Activated naive CD4-positive, alpha-beta T cell treated with anti-CD3 and anti-CD28 coated beads, Interleukin-2, amount 10 ng/mL, durations not matched to agents 7 days and 5 days (primary cell): ENCODE data around the gene HEYL.
"Not testable (repeated sequence)": the region's sequence is repeated elsewhere in the genome, so short reads cannot be mapped to it uniquely, and the experiment has no call there.

Experiments used
- CTCF ChIA-PET: fragments of 350-600 bp; sonication (Branson Sonifier 250); formaldehyde crosslinking; loops from one replicate; lab custom pipeline; 2021; ENCODE audit warnings: antibody characterized with exemption; lab: Charles Lee
- DNase-seq: peaks from one replicate; pipeline ENCODE4 v3.0.0-alpha.2; 2020
- H3K27ac Mint-ChIP-seq: one replicate; pipeline ENCODE4 v1.8.0; 2021; ENCODE audit warnings: mild to moderate bottlenecking, moderate library complexity, mixed read lengths
- H3K27me3 Mint-ChIP-seq: one replicate; pipeline ENCODE4 v1.8.0; 2021; ENCODE audit warnings: mild to moderate bottlenecking, mixed read lengths
- H3K36me3 Mint-ChIP-seq: one replicate; pipeline ENCODE4 v1.8.0; 2021; ENCODE audit warnings: mixed read lengths
- H3K4me1 Mint-ChIP-seq: one replicate; pipeline ENCODE4 v1.8.0; 2021; ENCODE audit warnings: mixed read lengths
- H3K4me3 Mint-ChIP-seq: one replicate; pipeline ENCODE4 v1.8.0; 2021; ENCODE audit warnings: mild to moderate bottlenecking, moderate library complexity, mixed read lengths
- H3K9me3 Mint-ChIP-seq: one replicate; pipeline ENCODE4 v1.8.0; 2021; ENCODE audit warnings: mixed read lengths

The HEYL gene

DNA sequence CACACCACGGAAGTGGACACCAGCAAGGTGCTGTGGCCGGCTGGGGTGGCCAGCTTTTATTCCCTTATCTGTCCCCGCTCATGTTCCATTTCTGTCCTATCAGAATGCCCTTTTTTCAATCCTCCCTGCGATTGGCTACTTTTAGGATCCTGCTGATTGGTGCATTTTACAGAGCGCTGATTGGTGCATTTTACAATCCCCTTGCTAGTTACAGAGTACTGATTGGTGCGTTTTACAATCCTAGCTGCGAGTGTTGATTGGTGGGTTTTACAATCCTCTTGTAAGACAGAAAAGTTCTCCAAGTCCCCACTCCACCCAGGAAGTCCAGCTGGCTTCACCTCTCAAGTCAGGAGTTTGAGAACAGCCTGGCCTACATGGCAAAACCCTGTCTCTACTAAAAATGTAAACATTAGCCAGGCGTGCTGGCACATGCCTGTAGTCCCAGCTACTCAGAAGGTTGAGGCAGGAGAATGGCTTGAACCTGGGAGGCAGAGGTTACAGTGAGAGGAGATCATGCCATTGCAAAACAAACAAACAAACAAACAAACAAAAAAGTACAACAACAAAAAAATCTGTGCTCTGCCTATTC lies 37.7 kb downstream of the HEYL start:
- not testable (repeated sequence) for H3K27ac Mint-ChIP-seq, H3K4me1 Mint-ChIP-seq, H3K27me3 Mint-ChIP-seq, H3K4me3 Mint-ChIP-seq, H3K9me3 Mint-ChIP-seq, DNase-seq, H3K36me3 Mint-ChIP-seq
- CTCF ChIA-PET: interaction anchor here (1.0 to 1.4 kb wide), 2 partner anchors 57 to 119 kb away, joined by 3 read pairs; no protein-coding TSS in a partner anchor

DNA sequence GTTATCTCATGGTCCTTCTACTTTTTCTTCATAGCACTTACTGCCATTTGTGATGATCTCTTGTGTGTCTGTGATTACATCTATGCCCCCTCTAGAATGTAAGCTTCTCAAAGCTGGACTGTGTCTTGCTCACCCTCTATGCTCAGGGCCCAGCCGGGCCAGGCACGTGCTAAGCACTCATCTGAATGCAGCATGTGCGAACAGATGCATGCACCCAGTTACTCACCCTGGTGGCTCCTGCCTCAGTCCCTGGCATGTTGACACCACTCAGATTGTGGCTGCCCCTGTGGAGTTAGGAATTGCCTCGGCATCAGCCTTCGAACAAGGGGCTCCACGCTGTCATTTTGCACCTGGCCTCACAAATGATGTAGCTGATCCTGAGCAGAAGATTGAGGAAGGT lies 43.3 kb downstream of the HEYL start:
- no peaks in the 10 kb centered on the region for H3K9me3 Mint-ChIP-seq
- H3K27me3 Mint-ChIP-seq: peaks cover 28% of the 10 kb centered on the region
- H3K4me3 Mint-ChIP-seq: no peak overlapping the region
- CTCF ChIA-PET: interaction anchor here (1.8 to 3.2 kb wide), 2 partner anchors 9 to 62 kb away, joined by 4 to 16 read pairs; no protein-coding TSS in a partner anchor
- no peaks in the 10 kb centered on the region for H3K36me3 Mint-ChIP-seq
- no peak for DNase-seq
- H3K27ac Mint-ChIP-seq: no peak overlapping the region
- no peaks in the 10 kb centered on the region for H3K4me1 Mint-ChIP-seq

DNA sequence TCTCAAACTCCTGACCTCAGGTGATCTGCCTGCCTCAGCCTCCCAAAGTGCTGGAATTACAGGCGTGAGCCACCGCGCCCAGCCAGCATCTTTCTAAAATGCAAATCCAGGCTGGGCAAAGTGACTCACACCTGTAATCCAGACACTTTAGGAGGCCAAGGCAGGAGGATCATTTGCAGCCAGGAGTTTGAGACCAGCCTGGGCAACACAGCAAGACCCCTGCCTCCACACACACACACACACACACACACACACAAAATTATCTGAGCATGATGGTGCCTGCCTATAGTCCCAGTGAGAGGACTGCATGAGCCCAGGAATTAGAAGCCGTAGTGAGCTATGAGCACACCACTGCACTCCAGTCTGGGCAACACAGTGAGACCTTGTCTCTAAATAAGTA lies 46.1 kb downstream of the HEYL start:
- Mint-ChIP-seq H3K9me3 (no peaks in the 10 kb centered on the region), H3K4me1 (peaks cover 3% of the 10 kb centered on the region), H3K27me3 (peaks cover 32% of the 10 kb centered on the region), H3K27ac (no peak overlapping the region), H3K36me3 (no peaks in the 10 kb centered on the region), H3K4me3 (no peak overlapping the region)
- CTCF ChIA-PET: no interaction called here
- DNase-seq: no peak

DNA sequence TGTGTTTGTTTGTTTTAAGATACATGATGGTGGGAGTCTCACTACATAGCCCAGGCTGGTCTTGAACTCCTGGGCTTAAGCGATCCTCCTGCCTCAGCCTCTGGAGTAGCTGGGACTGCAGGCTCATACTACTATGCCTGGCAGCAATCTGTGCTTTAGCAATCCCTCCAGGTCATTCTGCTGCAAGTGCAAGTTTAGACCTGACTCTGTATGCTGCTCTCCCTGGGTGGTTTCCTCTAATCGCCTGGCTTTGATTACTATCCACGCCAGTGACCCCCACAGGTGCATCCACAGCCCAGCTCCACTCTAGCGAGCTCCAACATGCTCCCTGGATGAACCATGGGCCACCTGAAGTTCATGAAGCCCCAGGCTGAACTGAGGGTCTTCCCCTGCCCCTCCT lies 47.4 kb downstream of the HEYL start:
- H3K4me1 Mint-ChIP-seq: peaks cover 3% of the 10 kb centered on the region
- H3K36me3 Mint-ChIP-seq: no peaks in the 10 kb centered on the region
- no peak overlapping the region for H3K4me3 Mint-ChIP-seq
- no peak overlapping the region for H3K27ac Mint-ChIP-seq
- CTCF ChIA-PET: no interaction called here
- H3K27me3 Mint-ChIP-seq: peaks cover 32% of the 10 kb centered on the region
- no peak for DNase-seq
- H3K9me3 Mint-ChIP-seq: no peaks in the 10 kb centered on the region

DNA sequence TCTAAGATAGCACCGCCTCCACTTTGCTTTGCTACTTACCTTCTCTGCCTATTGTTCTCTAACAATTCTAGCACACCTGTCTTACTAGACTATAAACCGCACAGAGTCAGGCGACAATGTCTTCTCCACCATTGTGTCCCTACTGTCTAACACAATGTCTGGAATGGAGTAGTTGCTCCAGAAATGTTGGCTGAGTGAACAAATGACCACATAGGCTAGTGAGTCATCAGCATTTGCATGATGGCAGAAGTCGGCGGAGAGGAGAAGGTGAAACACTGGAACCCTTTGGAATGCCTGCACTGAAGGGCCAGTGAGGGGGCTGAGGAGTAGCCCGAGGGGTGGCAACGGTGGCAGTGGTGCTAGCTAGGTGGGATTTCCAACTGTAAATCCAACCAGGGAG lies 48.9 kb downstream of the HEYL start:
- no peak for DNase-seq
- H3K36me3 Mint-ChIP-seq: no peaks in the 10 kb centered on the region
- peaks cover 27% of the 10 kb centered on the region for H3K27me3 Mint-ChIP-seq
- peaks cover 3% of the 10 kb centered on the region for H3K4me1 Mint-ChIP-seq
- CTCF ChIA-PET: no interaction called here
- no peak overlapping the region for H3K4me3 Mint-ChIP-seq
- H3K27ac Mint-ChIP-seq: no peak overlapping the region
- no peaks in the 10 kb centered on the region for H3K9me3 Mint-ChIP-seq

DNA sequence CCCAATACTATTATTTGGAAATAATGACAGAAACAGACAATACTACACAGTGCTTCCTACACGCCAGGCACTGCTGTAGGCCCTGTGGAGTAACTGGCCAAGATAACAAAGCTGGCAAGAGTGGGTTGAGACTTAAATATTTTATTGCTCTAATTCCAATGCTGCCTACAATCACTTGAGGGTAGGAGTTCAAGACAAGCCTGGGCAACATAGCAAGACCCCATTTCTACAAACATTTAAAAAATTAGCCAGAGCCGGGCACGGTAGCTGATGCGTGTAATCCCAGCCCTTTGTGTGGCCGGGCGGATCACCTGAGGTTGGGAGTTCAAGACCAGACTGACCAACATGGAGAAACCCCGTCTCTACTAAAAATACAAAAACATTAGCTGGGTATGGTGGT lies 53.5 kb downstream of the HEYL start:
- DNase-seq: no peak
- Mint-ChIP-seq H3K4me3 (no peak overlapping the region), H3K27me3 (peaks cover 17% of the 10 kb centered on the region), H3K4me1 (peaks cover 7% of the 10 kb centered on the region), H3K9me3 (no peaks in the 10 kb centered on the region), H3K27ac (no peak overlapping the region), H3K36me3 (no peaks in the 10 kb centered on the region)
- CTCF ChIA-PET: interaction anchor here (0.7 to 1.2 kb wide), 2 partner anchors 9 to 328 kb away, joined by 3 to 4 read pairs; no protein-coding TSS in a partner anchor

DNA sequence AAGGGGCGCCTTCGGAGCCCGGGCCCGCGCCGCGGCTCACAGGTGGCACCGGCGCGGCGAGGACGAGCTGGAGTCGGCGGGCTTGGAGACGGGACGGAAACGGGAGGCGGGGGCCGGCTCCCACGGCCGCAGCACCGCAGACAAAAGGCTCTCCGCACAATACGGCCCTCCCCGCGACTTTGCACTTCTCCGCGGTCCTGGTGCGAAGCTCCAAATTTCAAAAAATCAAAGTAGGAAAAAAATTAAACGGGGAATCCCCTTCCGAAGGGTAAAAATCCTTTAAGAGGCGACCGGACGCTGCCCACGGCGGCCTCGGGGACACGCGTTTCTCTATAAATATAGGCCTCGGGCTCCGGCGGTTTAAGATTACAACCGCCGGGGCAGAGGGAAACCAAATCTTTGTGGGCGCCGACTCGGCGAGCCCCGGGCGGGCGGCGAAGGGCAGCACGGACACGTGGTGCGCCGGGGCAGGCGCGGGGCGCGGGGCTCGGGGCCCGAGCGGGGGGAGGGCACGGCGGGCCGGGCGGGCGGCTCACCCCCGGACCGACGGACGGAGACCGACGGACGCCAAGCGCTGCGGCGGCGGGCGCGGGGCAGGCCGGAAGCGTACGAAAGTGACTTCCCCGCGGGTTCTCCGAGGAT lies 63.3 kb downstream of the HEYL start:
- H3K4me1 Mint-ChIP-seq: peaks cover 42% of the 10 kb centered on the region
- CTCF ChIA-PET: interaction anchor here (0.6 to 1.3 kb wide), 5 partner anchors 11 to 502 kb away, joined by 3 to 4 read pairs (median 4); no protein-coding TSS in a partner anchor
- H3K4me3 Mint-ChIP-seq: peak overlapping the region; percentile 91
- no peaks in the 10 kb centered on the region for H3K9me3 Mint-ChIP-seq
- H3K27ac Mint-ChIP-seq: peak overlapping the region; percentile 93
- peaks cover 3% of the 10 kb centered on the region for H3K27me3 Mint-ChIP-seq
- H3K36me3 Mint-ChIP-seq: peaks cover 36% of the 10 kb centered on the region
- peak; percentile 56 for DNase-seq

DNA sequence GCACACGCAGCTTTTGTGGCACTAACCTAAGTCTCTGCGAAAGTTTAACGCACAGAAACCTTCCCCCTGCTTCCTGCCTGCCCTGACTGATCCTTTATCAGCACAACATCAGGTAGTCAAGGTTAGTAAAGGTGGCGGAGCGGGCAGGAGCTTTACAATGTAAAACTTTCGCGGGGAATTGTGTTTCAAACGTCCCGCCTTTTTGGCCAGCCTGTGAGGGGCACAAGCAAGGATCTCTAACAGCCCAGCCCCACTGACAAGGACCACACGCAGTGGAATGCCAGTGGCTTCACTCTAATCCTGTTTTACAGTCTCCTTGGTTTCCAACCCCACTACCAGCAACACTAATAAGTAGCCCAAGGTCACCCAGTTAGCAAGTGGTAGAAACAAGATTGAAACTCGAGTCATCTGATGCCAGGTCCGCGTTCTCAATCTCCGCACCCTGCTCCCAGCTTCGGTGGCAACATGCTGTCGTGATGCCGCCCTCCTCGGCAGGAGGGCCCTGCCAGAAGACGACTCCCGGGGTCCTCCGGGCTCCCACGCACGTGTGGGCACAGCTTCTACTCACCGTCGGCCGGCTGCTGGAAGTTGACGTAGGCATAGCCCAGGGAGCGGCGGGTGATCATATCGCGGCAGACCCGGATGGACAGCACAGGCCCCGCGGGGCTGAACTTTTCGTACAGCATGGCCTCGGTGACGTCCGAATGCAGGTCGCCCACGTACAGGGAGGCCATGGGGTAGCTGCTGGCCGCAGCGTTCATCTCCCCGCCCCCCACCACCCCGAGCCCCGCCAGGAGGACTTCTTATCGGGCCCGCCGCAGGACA lies 64.0 kb downstream of the HEYL start:
- peaks cover 47% of the 10 kb centered on the region for H3K4me1 Mint-ChIP-seq
- no peaks in the 10 kb centered on the region for H3K9me3 Mint-ChIP-seq
- H3K27me3 Mint-ChIP-seq: peaks cover 3% of the 10 kb centered on the region
- H3K27ac Mint-ChIP-seq: peak overlapping the region; percentile 93
- peak overlapping the region; percentile 91 for H3K4me3 Mint-ChIP-seq
- CTCF ChIA-PET: interaction anchor here (0.6 to 1.5 kb wide), 8 partner anchors 11 to 501 kb away, joined by 3 to 4 read pairs (median 4); no protein-coding TSS in a partner anchor
- H3K36me3 Mint-ChIP-seq: peaks cover 41% of the 10 kb centered on the region
- DNase-seq: peak; percentile 65

DNA sequence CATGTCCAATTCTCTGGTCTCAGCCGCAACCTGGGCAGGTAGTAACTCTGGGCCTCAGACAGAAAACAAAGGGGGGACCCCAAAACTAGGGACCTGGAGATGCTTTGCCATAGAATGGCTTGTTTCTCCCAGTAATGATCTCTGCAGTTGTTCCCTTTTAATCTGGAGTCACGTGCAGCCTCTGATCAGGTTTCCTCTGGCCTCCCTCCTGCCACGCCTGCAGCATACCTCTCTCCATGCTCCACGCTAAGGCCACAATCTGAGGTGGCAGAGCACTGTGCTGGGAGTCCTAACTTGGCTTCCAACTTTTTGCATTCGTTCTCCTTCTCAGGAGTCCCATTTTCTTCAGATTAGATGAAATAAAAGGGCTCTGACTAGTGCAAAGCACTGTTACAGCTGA lies 64.8 kb downstream of the HEYL start:
- H3K36me3 Mint-ChIP-seq: peaks cover 46% of the 10 kb centered on the region
- H3K4me3 Mint-ChIP-seq: peak overlapping the region; percentile 91
- no peaks in the 10 kb centered on the region for H3K9me3 Mint-ChIP-seq
- DNase-seq: peak; percentile 25
- CTCF ChIA-PET: interaction anchor here (0.7 to 1.5 kb wide), 6 partner anchors 10 to 83 kb away, joined by 3 to 4 read pairs (median 3); no protein-coding TSS in a partner anchor
- peak overlapping the region; percentile 93 for H3K27ac Mint-ChIP-seq
- peaks cover 3% of the 10 kb centered on the region for H3K27me3 Mint-ChIP-seq
- H3K4me1 Mint-ChIP-seq: peaks cover 48% of the 10 kb centered on the region
